ENCODE data around the gene FAM171A1. TPM values are rescaled to one million over a fixed set of nuclear protein-coding genes. Genes with fewer than 3 reads are reported as not detected.

The FAM171A1 gene
- polyA plus RNA-seq, 6 donors from 2014 or later: 0.05 to 0.86 (median 0.31) TPM; not detected in 3

- no peak for DNase-seq
- Mint-ChIP-seq H3K36me3 (no peaks in the 10 kb centered on the region), H3K4me1 (peaks cover 0 to 5% (median 4%) of the 10 kb centered on the region in 3 donors), H3K9me3 (peaks cover 0 to 5% (median 2%) of the 10 kb centered on the region in 7 donors), H3K4me3 (no peak overlapping the region), H3K27me3 (peaks cover 18 to 20% (median 20%) of the 10 kb centered on the region in 3 donors), H3K27ac (no peak overlapping the region)
- ATAC-seq (ENCODE audit: low read depth in 2 of 2): no peak
Measured at GRCh38 chr10:15316871-15317464, 54.1 kb downstream of the FAM171A1 start.

- Mint-ChIP-seq H3K27me3 (peaks cover 18 to 22% (median 20%) of the 10 kb centered on the region in 3 donors), H3K27ac (no peak overlapping the region), H3K4me1 (peaks cover 0 to 5% (median 4%) of the 10 kb centered on the region in 3 donors), H3K36me3 (no peaks in the 10 kb centered on the region), H3K9me3 (peaks cover 0 to 5% (median 2%) of the 10 kb centered on the region in 7 donors), H3K4me3 (no peak overlapping the region)
- ATAC-seq (ENCODE audit: low read depth in 2 of 2) (no peak), DNase-seq (no peak)
Measured at GRCh38 chr10:15316145-15316544, 54.9 kb downstream of the FAM171A1 start.

GRCh38 chr10:15315286-15315685, 55.8 kb downstream of the FAM171A1 start:
- Mint-ChIP-seq H3K4me1 (peaks cover 0 to 5% (median 4%) of the 10 kb centered on the region in 3 donors), H3K27ac (no peak overlapping the region)

GRCh38 chr10:15314482-15315045, 56.5 kb downstream of the FAM171A1 start:
- no peak overlapping the region for H3K27ac Mint-ChIP-seq
- DNase-seq: no peak
- H3K4me3 Mint-ChIP-seq: no peak overlapping the region
- H3K36me3 Mint-ChIP-seq: no peaks in the 10 kb centered on the region
- H3K9me3 Mint-ChIP-seq: peaks cover 0 to 2% (median 0%) of the 10 kb centered on the region in 7 donors
- peaks cover 12 to 20% (median 18%) of the 10 kb centered on the region in 3 donors for H3K27me3 Mint-ChIP-seq
- no peak for ATAC-seq (ENCODE audit: low read depth in 2 of 2)
- peaks cover 0 to 5% (median 4%) of the 10 kb centered on the region in 3 donors for H3K4me1 Mint-ChIP-seq

More at GRCh38 chr10:15315286-15315685, 55.8 kb downstream of the FAM171A1 start:
- DNase-seq: no peak
- H3K36me3 Mint-ChIP-seq: no peaks in the 10 kb centered on the region
- no peak overlapping the region for H3K4me3 Mint-ChIP-seq
- peaks cover 16 to 20% (median 18%) of the 10 kb centered on the region in 3 donors for H3K27me3 Mint-ChIP-seq
- no peak for ATAC-seq (ENCODE audit: low read depth in 2 of 2)
- H3K9me3 Mint-ChIP-seq: peaks cover 0 to 5% (median 0%) of the 10 kb centered on the region in 7 donors

DNA sequence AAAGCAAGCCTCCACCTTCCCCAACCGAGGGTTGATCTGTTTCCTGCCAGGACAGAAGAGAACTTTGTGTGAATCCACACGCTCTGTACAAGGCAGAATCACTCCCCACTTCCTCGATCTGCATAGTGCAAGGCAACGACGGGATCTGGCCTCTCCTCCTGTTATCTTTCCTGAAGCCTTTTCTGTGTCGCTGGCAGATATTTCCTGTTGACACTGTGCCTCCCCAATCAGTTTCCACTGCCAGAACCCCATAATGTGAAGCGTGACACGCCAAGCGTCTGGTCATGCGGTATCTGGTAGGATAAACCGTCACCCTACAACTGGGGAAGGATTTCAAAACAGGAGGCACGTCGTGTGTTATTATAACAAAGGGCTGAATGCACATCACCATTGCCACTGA, 57.2 kb downstream of the FAM171A1 start:
- peaks cover 0 to 5% (median 4%) of the 10 kb centered on the region in 3 donors for H3K4me1 Mint-ChIP-seq
- no peak for DNase-seq
- H3K9me3 Mint-ChIP-seq: no peaks in the 10 kb centered on the region
- peaks cover 12 to 16% (median 14%) of the 10 kb centered on the region in 3 donors for H3K27me3 Mint-ChIP-seq
- ATAC-seq (ENCODE audit: low read depth in 2 of 2): no peak
- H3K36me3 Mint-ChIP-seq: no peaks in the 10 kb centered on the region
- no peak overlapping the region for H3K27ac Mint-ChIP-seq
- no peak overlapping the region for H3K4me3 Mint-ChIP-seq

GRCh38 chr10:15313047-15313446, 58.0 kb downstream of the FAM171A1 start:
- Mint-ChIP-seq H3K27ac (no peak overlapping the region), H3K4me3 (no peak overlapping the region), H3K4me1 (peaks cover 0 to 5% (median 4%) of the 10 kb centered on the region in 3 donors), H3K27me3 (peaks cover 10 to 13% (median 12%) of the 10 kb centered on the region in 3 donors), H3K36me3 (no peaks in the 10 kb centered on the region), H3K9me3 (no peaks in the 10 kb centered on the region)
- ATAC-seq (ENCODE audit: low read depth in 2 of 2) (no peak), DNase-seq (no peak)

GRCh38 chr10:15311569-15312280, 59.4 kb downstream of the FAM171A1 start:
- Mint-ChIP-seq H3K4me3 (no peak overlapping the region), H3K27me3 (peaks cover 1 to 13% (median 12%) of the 10 kb centered on the region in 3 donors), H3K9me3 (no peaks in the 10 kb centered on the region), H3K36me3 (no peaks in the 10 kb centered on the region), H3K27ac (no peak overlapping the region), H3K4me1 (peaks cover 0 to 5% (median 4%) of the 10 kb centered on the region in 3 donors)
- DNase-seq (no peak), ATAC-seq (ENCODE audit: low read depth in 2 of 2) (no peak)

GRCh38 chr10:15310776-15311568, 60.1 kb downstream of the FAM171A1 start:
- H3K4me1 Mint-ChIP-seq: peaks cover 0 to 5% (median 4%) of the 10 kb centered on the region in 3 donors
- H3K9me3 Mint-ChIP-seq: no peaks in the 10 kb centered on the region
- H3K4me3 Mint-ChIP-seq: no peak overlapping the region
- H3K36me3 Mint-ChIP-seq: no peaks in the 10 kb centered on the region
- ATAC-seq (ENCODE audit: low read depth in 2 of 2): no peak
- no peak for DNase-seq
- H3K27ac Mint-ChIP-seq: no peak overlapping the region
- H3K27me3 Mint-ChIP-seq: peaks cover 0 to 13% (median 10%) of the 10 kb centered on the region in 3 donors

GRCh38 chr10:15309221-15309620, 61.9 kb downstream of the FAM171A1 start:
- no peaks in the 10 kb centered on the region for H3K9me3 Mint-ChIP-seq
- H3K36me3 Mint-ChIP-seq: no peaks in the 10 kb centered on the region
- ATAC-seq (ENCODE audit: low read depth in 2 of 2): no peak

DNA sequence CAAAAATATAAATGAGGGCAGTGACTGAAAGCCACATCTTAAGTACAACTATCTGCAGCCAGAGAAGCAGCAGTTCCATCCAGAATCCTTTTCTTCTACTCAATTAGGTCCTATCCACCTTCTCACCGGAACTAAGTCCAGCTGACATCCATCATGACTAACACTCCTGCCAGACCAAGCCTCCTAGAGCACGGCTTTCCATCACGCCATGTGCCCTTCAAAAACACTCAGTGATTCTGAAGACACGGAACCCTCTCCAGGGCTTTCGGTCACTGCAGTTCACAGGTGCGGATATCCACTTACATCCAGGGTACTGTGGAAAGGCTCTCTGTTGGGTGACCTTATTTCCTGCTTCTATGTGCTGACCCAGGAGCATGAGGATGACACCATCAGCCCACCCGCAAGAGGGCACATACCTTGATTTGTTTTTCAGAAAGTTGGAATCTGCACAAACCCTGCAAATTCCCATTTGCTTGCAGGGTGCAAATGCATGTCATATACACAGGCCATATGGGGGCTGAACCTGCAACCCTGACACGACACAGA, 64.3 kb downstream of the FAM171A1 start:
- H3K4me1 Mint-ChIP-seq: no peaks in the 10 kb centered on the region
- no peaks in the 10 kb centered on the region for H3K36me3 Mint-ChIP-seq
- DNase-seq (no peak), ATAC-seq (ENCODE audit: low read depth in 2 of 2) (no peak)
- H3K27me3 Mint-ChIP-seq: peaks cover 13 to 18% (median 14%) of the 10 kb centered on the region in 3 donors
- H3K4me3 Mint-ChIP-seq: no peak overlapping the region
- H3K27ac Mint-ChIP-seq: no peak overlapping the region
- H3K9me3 Mint-ChIP-seq: no peaks in the 10 kb centered on the region

More at GRCh38 chr10:15309221-15309620, 61.9 kb downstream of the FAM171A1 start:
- DNase-seq: no peak
- peaks cover 0 to 5% (median 4%) of the 10 kb centered on the region in 3 donors for H3K4me1 Mint-ChIP-seq
- no peak overlapping the region for H3K27ac Mint-ChIP-seq
- no peak overlapping the region for H3K4me3 Mint-ChIP-seq
- H3K27me3 Mint-ChIP-seq: peaks cover 6 to 20% (median 8%) of the 10 kb centered on the region in 3 donors

DNA sequence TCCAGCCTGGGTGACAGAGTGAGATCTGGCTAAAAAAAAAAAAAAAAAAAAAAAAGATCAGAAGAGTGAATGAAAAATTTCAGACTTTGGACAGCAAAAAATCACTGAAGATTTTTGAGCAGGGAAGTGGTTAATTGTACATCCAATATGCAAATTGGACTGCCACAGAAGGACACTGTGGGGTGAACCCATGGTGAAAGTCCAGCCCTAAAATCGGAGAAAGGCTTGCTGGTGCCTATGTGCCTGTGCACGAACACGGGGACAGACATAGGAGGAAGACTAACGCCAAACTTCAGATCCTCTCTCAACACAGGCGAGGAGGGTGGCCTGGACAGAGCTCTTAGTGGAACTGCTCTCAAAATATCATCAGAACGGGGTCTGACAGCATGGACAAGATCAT, 65.5 kb downstream of the FAM171A1 start:
- Mint-ChIP-seq H3K27me3 (peaks cover 16 to 18% (median 17%) of the 10 kb centered on the region in 3 donors), H3K4me1 (no peaks in the 10 kb centered on the region), H3K9me3 (no peaks in the 10 kb centered on the region), H3K27ac (no peak overlapping the region), H3K4me3 (no peak overlapping the region), H3K36me3 (no peaks in the 10 kb centered on the region)
- no peak for DNase-seq
- no peak for ATAC-seq (ENCODE audit: low read depth in 2 of 2)

DNA sequence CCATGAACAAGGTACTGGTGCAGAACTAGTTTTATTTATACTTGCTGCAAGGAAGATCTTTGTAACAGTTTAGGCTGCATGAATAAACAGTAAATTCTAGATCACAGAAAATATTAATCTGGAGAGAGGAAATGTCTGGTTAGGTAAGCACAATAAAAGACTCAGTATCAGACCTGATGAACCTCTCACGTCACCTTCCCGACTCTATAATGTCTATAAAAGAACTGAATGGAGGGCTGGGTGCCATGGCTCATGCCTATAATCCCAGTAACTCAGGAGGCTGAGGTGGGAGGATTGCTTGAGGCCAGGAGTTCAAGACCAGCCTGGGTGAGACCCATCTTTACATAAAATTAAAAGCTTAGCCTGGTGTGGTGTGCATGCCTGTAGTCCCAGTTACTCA, 65.9 kb downstream of the FAM171A1 start:
- peaks cover 16 to 18% (median 18%) of the 10 kb centered on the region in 3 donors for H3K27me3 Mint-ChIP-seq
- H3K9me3 Mint-ChIP-seq: no peaks in the 10 kb centered on the region
- H3K36me3 Mint-ChIP-seq: no peaks in the 10 kb centered on the region
- H3K27ac Mint-ChIP-seq: no peak overlapping the region
- DNase-seq (no peak), ATAC-seq (ENCODE audit: low read depth in 2 of 2) (no peak)
- H3K4me3 Mint-ChIP-seq: no peak overlapping the region
- no peaks in the 10 kb centered on the region for H3K4me1 Mint-ChIP-seq

All from naive B cell (primary cell).